Natural killer cell (primary cell): Measurements from ENCODE around the gene ADAMTS18. TPM values are rescaled to one million over a fixed set of nuclear protein-coding genes. Genes with fewer than 3 reads are reported as not detected.
A peak's percentile ranks its signal among the peaks of the same experiment; 100 is the strongest.

ENCODE experiments used
- ATAC-seq, 3 donors: fragments of 150-1000 bp in 2 of 3; fragments of 200-7000 bp in 1 of 3; cut with Tn5 transposase; 1 replicate in 1 of 3; 2 replicates in 2 of 3; pipeline ENCODE4 v1.10.0; 2021; ENCODE audit warnings: mild to moderate bottlenecking in 2 of 3, moderate library complexity in 2 of 3
- DNase-seq, 2 donors: peaks; one replicate each; pipeline versions ENCODE4 v3.0.0 to v3.0.0-alpha.2; 2013 to 2021; ENCODE audit warnings: mixed read lengths in 1 of 2
- H3K27ac ChIP-seq: one replicate; pipeline ENCODE4 v1.5.1; 2013; ENCODE audit warnings: mild to moderate bottlenecking, low read length
- H3K27me3 ChIP-seq: one replicate; pipeline ENCODE4 v1.6.1; 2013; ENCODE audit warnings: low read length; ENCODE audit not compliant: control insufficient read depth, insufficient read depth
- H3K36me3 ChIP-seq: one replicate; pipeline ENCODE4 v1.6.1; 2013; ENCODE audit warnings: low read length; ENCODE audit not compliant: control insufficient read depth, insufficient read depth
- H3K4me1 ChIP-seq: one replicate; pipeline ENCODE4 v1.6.1; 2013; ENCODE audit warnings: low read length; ENCODE audit not compliant: control insufficient read depth, insufficient read depth
- H3K4me3 ChIP-seq: one replicate; pipeline ENCODE4 v1.5.1; 2013; ENCODE audit warnings: low read length
- H3K9me3 ChIP-seq: one replicate; pipeline ENCODE4 v1.6.1; 2013; ENCODE audit warnings: low read length; ENCODE audit not compliant: control insufficient read depth, insufficient read depth
- H3K27ac Mint-ChIP-seq, 2 donors: one replicate each; pipeline ENCODE4 v1.8.0; 2022; ENCODE audit warnings: mild to moderate bottlenecking in 2 of 2, mixed read lengths in 2 of 2, moderate library complexity in 1 of 2
- H3K27me3 Mint-ChIP-seq, 2 donors: one replicate each; pipeline ENCODE4 v1.8.0; 2022; ENCODE audit warnings: low read depth in 2 of 2, mixed read lengths in 2 of 2
- H3K36me3 Mint-ChIP-seq: one replicate; pipeline ENCODE4 v1.8.0; 2022; ENCODE audit warnings: mixed read lengths
- H3K4me1 Mint-ChIP-seq, 2 donors: one replicate each; pipeline ENCODE4 v1.8.0; 2022; ENCODE audit warnings: mixed read lengths in 2 of 2
- H3K4me3 Mint-ChIP-seq: one replicate; pipeline ENCODE4 v1.8.0; 2022; ENCODE audit warnings: mild to moderate bottlenecking, moderate library complexity, mixed read lengths
- H3K9me3 Mint-ChIP-seq, 2 donors: one replicate each; pipeline ENCODE4 v1.8.0; 2022; ENCODE audit warnings: mixed read lengths in 2 of 2
- WGBS: methylation state at CpG from one replicate; pipeline ENCODE4 v1.1.7; 2013; ENCODE audit warnings: missing lambda C conversion rate; ENCODE audit not compliant: insufficient coverage; 5-methylcytosine and 5-hydroxymethylcytosine counted together
- intact Hi-C: fragments of 100-400 bp; cut with micrococcal nuclease; formaldehyde crosslinking; loops from one replicate; pipeline ENCODE4 v1.14.2; 2022
- total RNA-seq, 4 donors: library from RNA; stranded (reverse); fragments of 120-200 nt in 1 of 4; gene quantifications; one replicate each; pipeline versions ENCODE4 v1.2.3 to v1.2.4, GENCODE V29; 2013 to 2022
- TF ChIP-seq, protein P1 (sequence below): fragments of 200-600 bp; IDR thresholded peaks from one replicate; pipeline ENCODE4 v1.8.0; 2022; ENCODE audit warnings: antibody characterized with exemption

ADAMTS18 gene
- total RNA-seq, 3 donors from 2014 or later (not counting 1 experiment from before 2014, with no cell fraction given), result not detected

DNA sequence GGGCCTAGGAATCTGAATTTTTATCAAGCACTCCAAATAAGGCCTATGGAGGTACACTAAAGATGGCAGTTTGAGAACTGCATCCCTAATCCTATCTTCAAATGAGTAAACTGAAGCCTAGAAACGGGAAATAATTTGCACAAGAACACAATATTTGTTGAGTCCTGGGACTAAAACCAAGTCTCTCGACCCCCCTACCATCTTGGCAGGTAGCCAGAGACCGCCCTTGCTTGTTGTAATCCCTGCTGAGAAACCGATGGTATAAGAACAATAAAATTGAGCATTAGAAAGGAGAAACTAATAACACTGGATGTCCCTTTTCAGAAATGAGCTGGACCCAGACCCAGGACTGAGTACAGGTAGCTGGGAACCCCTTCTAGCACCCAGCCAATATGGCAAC is 24.4 kb downstream of the ADAMTS18 start:
- intact Hi-C loops, result no loop called here
- H3K4me1 Mint-ChIP-seq, result peaks cover 0 to 6% of the 10 kb centered on the region in 2 donors
- H3K27me3 Mint-ChIP-seq, result peaks cover 6 to 27% of the 10 kb centered on the region in 2 donors
- ATAC-seq (no peak), DNase-seq (no peak)
- Histone ChIP-seq H3K9me3 (no peaks in the 10 kb centered on the region), H3K27me3 (no peaks in the 10 kb centered on the region), H3K27ac (no peak overlapping the region), H3K4me1 (no peaks in the 10 kb centered on the region), H3K36me3 (no peaks in the 10 kb centered on the region), H3K4me3 (no peak overlapping the region)
- no peaks in the 10 kb centered on the region for H3K36me3 Mint-ChIP-seq
- H3K27ac Mint-ChIP-seq, result no peak overlapping the region
- H3K4me3 Mint-ChIP-seq, result no peak overlapping the region
- TF ChIP-seq, protein P1, sequence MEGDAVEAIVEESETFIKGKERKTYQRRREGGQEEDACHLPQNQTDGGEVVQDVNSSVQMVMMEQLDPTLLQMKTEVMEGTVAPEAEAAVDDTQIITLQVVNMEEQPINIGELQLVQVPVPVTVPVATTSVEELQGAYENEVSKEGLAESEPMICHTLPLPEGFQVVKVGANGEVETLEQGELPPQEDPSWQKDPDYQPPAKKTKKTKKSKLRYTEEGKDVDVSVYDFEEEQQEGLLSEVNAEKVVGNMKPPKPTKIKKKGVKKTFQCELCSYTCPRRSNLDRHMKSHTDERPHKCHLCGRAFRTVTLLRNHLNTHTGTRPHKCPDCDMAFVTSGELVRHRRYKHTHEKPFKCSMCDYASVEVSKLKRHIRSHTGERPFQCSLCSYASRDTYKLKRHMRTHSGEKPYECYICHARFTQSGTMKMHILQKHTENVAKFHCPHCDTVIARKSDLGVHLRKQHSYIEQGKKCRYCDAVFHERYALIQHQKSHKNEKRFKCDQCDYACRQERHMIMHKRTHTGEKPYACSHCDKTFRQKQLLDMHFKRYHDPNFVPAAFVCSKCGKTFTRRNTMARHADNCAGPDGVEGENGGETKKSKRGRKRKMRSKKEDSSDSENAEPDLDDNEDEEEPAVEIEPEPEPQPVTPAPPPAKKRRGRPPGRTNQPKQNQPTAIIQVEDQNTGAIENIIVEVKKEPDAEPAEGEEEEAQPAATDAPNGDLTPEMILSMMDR, result no peak
- 78% methylated on average over 4 of the region's 4 CpGs for WGBS
- peaks cover 0 to 2% of the 10 kb centered on the region in 2 donors for H3K9me3 Mint-ChIP-seq

DNA sequence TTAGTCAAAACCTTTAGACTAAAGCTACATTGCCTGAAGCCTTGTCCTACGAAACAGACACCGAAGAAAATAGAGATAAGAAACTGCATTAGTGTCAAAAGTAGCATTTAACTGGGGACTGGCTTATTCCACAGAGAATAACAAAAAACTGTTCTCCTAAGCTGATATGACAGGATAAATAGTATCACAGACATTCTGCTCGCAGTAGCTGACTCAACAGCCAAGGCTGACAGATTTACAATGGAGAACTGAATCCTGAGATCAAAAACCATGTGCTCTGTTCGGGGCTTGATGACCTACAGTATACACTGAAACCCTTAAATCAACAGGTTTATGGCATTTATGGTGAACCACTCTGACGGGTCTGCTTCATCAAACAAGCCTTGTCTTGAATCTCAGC is 25.5 kb downstream of the ADAMTS18 start:
- no peak overlapping the region for H3K4me3 ChIP-seq
- DNase-seq (no peak), ATAC-seq (no peak)
- intact Hi-C loops, result no loop called here
- Mint-ChIP-seq H3K4me1 (peaks cover 0 to 6% of the 10 kb centered on the region in 2 donors), H3K4me3 (no peak overlapping the region), H3K27me3 (peaks cover 11 to 27% of the 10 kb centered on the region in 2 donors), H3K36me3 (no peaks in the 10 kb centered on the region), H3K9me3 (peaks cover 0 to 2% of the 10 kb centered on the region in 2 donors), H3K27ac (no peak overlapping the region)
- no peaks in the 10 kb centered on the region for H3K9me3 ChIP-seq
- TF ChIP-seq, protein P1, result no peak
- 59% methylated on average over 5 of the region's 5 CpGs for WGBS
- H3K4me1 ChIP-seq, result no peaks in the 10 kb centered on the region
- no peak overlapping the region for H3K27ac ChIP-seq
- H3K27me3 ChIP-seq, result no peaks in the 10 kb centered on the region
- H3K36me3 ChIP-seq, result no peaks in the 10 kb centered on the region

DNA sequence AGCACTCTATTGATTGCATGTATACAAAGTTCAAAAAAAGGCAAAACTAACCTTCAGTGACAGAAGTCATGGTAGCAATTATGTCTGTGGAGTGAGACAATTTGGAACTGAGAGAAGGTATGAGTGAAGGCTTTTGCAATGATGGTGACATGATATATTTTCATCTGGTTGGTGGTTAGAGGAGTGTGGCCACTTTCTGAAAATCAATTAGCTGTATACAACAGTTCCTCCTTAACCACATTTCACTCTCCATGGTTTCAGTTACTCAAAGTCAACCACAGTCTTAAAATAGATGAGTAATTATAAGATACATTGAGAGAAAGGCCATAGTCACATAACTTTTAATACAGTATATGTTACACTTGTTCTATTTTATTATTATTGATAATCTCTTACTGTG is 26.2 kb downstream of the ADAMTS18 start:
- Mint-ChIP-seq H3K4me3 (no peak overlapping the region), H3K36me3 (no peaks in the 10 kb centered on the region), H3K9me3 (peaks cover 1 to 2% of the 10 kb centered on the region in 2 donors), H3K4me1 (peaks cover 0 to 6% of the 10 kb centered on the region in 2 donors), H3K27me3 (peaks cover 14 to 32% of the 10 kb centered on the region in 2 donors), H3K27ac (no peak overlapping the region)
- ATAC-seq (peak in 1 of 3 donors; percentile 70), DNase-seq (no peak)
- Histone ChIP-seq H3K27me3 (no peaks in the 10 kb centered on the region), H3K9me3 (no peaks in the 10 kb centered on the region), H3K27ac (no peak overlapping the region), H3K4me3 (no peak overlapping the region), H3K36me3 (no peaks in the 10 kb centered on the region), H3K4me1 (no peaks in the 10 kb centered on the region)
- intact Hi-C loops, result no loop called here
- TF ChIP-seq, protein P1, result no peak

DNA sequence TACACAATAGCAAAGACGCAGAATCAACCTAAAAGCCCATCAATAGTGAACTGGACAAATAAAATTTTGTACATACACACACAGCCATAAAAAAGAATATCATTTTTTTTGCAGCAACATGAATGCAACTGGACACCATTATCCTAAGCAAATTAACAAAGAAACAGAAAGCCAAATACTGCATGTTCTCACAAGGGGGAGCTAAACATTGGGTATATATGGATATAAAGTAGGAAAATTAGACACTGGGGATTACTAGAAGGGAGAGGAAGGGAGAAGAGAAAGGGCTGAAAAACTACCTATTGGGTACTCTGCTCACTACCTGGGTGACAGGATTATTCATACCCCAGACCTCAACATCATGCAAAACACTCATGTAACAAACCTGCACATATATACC is 28.2 kb downstream of the ADAMTS18 start:
- Mint-ChIP-seq H3K9me3 (peaks cover 2% of the 10 kb centered on the region in 2 donors), H3K4me1 (peaks cover 0 to 6% of the 10 kb centered on the region in 2 donors), H3K36me3 (no peaks in the 10 kb centered on the region), H3K4me3 (no peak overlapping the region), H3K27ac (no peak overlapping the region), H3K27me3 (peaks cover 17 to 42% of the 10 kb centered on the region in 2 donors)
- TF ChIP-seq, protein P1, result no peak
- Histone ChIP-seq H3K4me1 (no peaks in the 10 kb centered on the region), H3K27ac (no peak overlapping the region), H3K36me3 (no peaks in the 10 kb centered on the region), H3K27me3 (no peaks in the 10 kb centered on the region), H3K9me3 (no peaks in the 10 kb centered on the region), H3K4me3 (no peak overlapping the region)
- DNase-seq (no peak), ATAC-seq (no peak)
- WGBS, result 94% methylated on average over 1 of the region's 1 CpG
- intact Hi-C loops, result no loop called here
